GM13976 (cell line): ENCODE data around the gene SMARCAL1.

Source experiments
- DNase-seq: peaks from one replicate; pipeline ENCODE4 v3.0.0; 2012; ENCODE audit warnings: low spot score
- CTCF ChIP-seq: IDR thresholded peaks from 2 replicates; pipeline ENCODE4 v1.5.1; 2012; ENCODE audit warnings: borderline replicate concordance, mild to moderate bottlenecking; ENCODE audit not compliant: insufficient read depth; ENCODE audit errors: extremely low read depth, missing control alignments, control extremely low read depth
- in situ Hi-C: fragments of 300-500 bp; cut with MboI; formaldehyde crosslinking; loops from one replicate; pipeline ENCODE4 v1.12.0; 2022; ENCODE audit warnings: low sequenced_read_pairs, mixed read lengths, inconsistent platforms; ENCODE audit not compliant: unreplicated experiment

The SMARCAL1 gene

DNA sequence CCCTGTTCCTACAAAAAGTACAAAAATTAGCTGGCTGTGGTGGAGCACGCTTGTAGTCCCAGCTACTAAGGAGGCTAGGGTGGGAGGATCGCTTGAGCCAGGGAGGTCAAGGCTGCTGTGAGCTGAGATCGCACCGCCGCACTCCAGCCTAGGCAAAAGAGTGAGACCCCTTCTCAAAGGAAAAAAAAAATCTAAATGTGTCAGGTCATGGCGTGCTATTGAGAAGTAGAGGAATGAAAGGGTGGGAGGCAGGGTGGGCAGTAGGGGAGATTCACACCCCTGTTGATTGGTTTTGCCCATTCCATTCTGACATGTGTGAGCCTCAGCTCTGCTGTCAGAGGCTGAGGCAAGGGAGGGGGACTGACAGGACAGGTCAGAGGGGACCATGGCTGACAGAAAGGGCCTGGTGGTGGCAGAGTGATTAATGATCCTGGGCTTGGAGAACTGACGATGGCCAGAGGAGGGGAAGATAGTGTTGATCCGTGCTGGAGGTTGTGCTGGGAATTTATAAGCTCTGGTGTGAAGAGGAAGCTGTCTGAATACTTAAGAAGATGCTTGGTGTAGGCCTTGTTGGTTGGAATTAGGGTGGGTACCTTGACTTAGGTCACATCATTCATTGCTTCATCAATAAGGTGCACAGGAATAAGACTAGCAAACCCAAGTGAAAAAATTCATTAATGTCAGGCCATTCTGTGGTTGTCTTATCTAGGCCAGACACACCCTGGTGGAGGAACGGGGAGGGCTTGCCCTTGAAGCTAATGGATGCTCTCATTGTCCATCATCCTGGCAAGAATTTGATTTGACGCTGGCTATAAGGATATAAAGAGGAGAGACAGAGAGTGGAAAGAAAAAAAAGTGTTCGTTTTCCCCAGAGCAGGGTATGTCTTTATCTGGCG, 19.1 kb upstream of the SMARCAL1 start:
- in situ Hi-C loops = no loop called here
- no peak for DNase-seq
- no peak for TF ChIP-seq CTCF

DNA sequence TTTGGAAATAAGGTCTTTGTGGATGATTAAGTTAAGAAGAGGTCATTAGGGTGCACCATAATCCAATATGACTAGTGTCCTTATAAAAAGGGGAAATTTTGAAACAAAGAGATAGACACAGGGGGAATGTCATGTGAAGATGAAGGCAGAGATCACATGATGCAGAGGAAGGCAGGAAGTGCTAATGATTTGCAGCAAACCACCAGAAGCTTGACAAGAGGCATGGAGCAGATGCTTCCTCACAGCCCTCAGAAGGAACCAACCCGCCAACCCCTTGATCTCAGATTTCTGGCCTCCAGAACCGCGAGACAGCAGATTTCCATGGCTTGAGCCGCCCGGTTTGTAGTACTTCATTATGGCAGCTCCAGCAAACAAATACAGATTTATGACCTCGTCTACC, 17.4 kb upstream of the SMARCAL1 start:
- DNase-seq = no peak
- in situ Hi-C loops = no loop called here
- no peak for TF ChIP-seq CTCF

DNA sequence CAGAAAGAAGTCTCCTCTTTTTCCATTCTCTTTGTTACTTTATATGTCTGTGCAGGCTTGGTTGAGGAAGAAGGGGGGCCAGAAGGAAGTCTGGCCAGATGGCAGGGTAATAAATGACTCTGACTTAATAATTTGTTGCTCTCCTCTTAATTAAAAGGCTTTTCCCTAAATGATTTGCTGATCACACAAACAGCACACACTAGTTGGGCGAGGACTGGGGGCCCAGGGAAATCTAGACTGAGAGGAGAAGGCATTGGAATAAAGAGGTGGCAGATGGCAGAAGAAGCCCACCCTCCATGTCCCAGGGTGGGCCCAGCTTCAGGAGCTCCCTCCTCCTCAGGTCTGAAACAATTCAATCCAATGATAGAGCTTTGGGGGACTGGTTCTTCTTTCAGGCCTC, 12.7 kb upstream of the SMARCAL1 start:
- DNase-seq = no peak
- in situ Hi-C loops = no loop called here
- TF ChIP-seq CTCF = no peak

DNA sequence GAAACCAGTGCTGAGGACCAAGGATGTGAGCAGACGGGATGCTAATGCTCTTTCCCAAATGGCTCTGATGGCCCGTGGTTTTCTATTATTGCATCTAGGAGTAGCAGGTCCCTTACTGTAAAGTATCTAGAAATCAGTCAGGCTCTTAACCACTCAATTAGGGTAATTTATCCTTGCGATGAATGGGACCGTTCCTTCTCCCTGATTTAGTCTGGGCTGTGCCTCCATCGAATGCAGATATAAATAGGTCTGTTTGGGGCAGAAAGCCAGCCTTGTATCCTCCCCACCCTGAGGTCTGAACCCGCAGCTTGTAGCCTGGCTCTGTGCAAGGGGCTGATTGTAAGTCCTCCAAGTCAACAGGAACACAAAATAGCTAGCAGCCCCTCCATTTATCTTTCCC, 9.5 kb upstream of the SMARCAL1 start:
- in situ Hi-C loops = no loop called here
- DNase-seq = no peak
- no peak for TF ChIP-seq CTCF

GRCh38 chr2:216404010-216404618, 8.2 kb upstream of the SMARCAL1 start:
- in situ Hi-C loops = no loop called here
- peak; percentile 43 for DNase-seq
- TF ChIP-seq CTCF = peak; percentile 83

DNA sequence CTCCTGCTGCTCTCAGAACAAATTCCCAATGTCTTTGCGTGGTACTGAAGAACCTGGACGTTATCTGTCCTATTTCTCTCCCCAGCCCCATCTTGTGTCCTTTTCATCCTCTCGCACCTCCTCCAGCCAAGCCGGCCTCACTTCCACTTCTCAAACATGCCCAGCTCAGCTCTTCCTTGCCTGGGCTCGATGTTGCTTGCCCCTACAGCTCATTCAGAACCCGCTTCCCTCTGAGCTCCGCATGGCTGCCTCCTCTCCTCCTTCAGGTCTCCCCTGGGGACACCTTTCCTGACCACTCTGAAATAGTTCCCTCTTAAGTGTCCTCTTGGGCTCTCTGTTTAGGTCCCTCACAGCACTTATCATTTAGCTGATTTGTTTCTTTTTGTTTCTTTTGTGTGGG, 6.7 kb upstream of the SMARCAL1 start:
- in situ Hi-C loops = no loop called here
- no peak for DNase-seq
- no peak for TF ChIP-seq CTCF
